Islet precursor cell (in vitro differentiated cells): ENCODE results near the gene DOCK4.

Source experiments
- DNase-seq: peaks from one replicate; pipeline ENCODE4 v3.0.0-alpha.2; 2018

The DOCK4 gene

GRCh38 chr7:111844904-111845671 is 361.1 kb downstream of the DOCK4 start:
- DNase-seq = no peak

GRCh38 chr7:111842491-111842890 is 363.7 kb downstream of the DOCK4 start:
- no peak for DNase-seq

GRCh38 chr7:111841596-111842205 is 364.5 kb downstream of the DOCK4 start:
- DNase-seq = no peak

- DNase-seq = peak; percentile 61
Measured at GRCh38 chr7:111840528-111840927, 365.7 kb downstream of the DOCK4 start.

- no peak for DNase-seq
Measured at GRCh38 chr7:111839261-111839660, 366.9 kb downstream of the DOCK4 start.

GRCh38 chr7:111836592-111836991 is 369.6 kb downstream of the DOCK4 start:
- DNase-seq = no peak

GRCh38 chr7:111835066-111835465 is 371.1 kb downstream of the DOCK4 start:
- DNase-seq = no peak

- no peak for DNase-seq
Measured at GRCh38 chr7:111834367-111834766, 371.8 kb downstream of the DOCK4 start.

GRCh38 chr7:111833466-111833865 is 372.7 kb downstream of the DOCK4 start:
- no peak for DNase-seq

- no peak for DNase-seq
Measured at GRCh38 chr7:111832174-111832573, 374.0 kb downstream of the DOCK4 start.

GRCh38 chr7:111829221-111829620 is 377.0 kb downstream of the DOCK4 start:
- no peak for DNase-seq

- DNase-seq = peak; percentile 66
Measured at GRCh38 chr7:111827863-111828504, 378.2 kb downstream of the DOCK4 start.

GRCh38 chr7:111825046-111825445 is 381.2 kb downstream of the DOCK4 start:
- DNase-seq = no peak

GRCh38 chr7:111823826-111824225 is 382.4 kb downstream of the DOCK4 start:
- no peak for DNase-seq

GRCh38 chr7:111821046-111821445 is 385.2 kb downstream of the DOCK4 start:
- no peak for DNase-seq

GRCh38 chr7:111820621-111821020 is 385.6 kb downstream of the DOCK4 start:
- no peak for DNase-seq

- no peak for DNase-seq
Measured at GRCh38 chr7:111820121-111820520, 386.1 kb downstream of the DOCK4 start.

GRCh38 chr7:111815354-111815753 is 390.8 kb downstream of the DOCK4 start:
- DNase-seq = no peak

GRCh38 chr7:111813306-111813705 is 392.9 kb downstream of the DOCK4 start:
- DNase-seq = no peak

- no peak for DNase-seq
Measured at GRCh38 chr7:111806232-111806631, 400.0 kb downstream of the DOCK4 start.

- DNase-seq = no peak
Measured at GRCh38 chr7:111803015-111803758, 403.0 kb downstream of the DOCK4 start.

GRCh38 chr7:111802194-111802772 is 403.9 kb downstream of the DOCK4 start:
- no peak for DNase-seq

- no peak for DNase-seq
Measured at GRCh38 chr7:111801277-111801676, 404.9 kb downstream of the DOCK4 start.
